ELR (cell line): ENCODE results near the gene FAM9B.
A peak's percentile ranks its signal among the peaks of the same experiment; 100 is the strongest.
"Not testable (repeated sequence)": the region's sequence is repeated elsewhere in the genome, so short reads cannot be mapped to it uniquely, and the experiment has no call there.

Experiments
- DNase-seq: peaks from one replicate; pipeline ENCODE4 v3.0.0-alpha.2; 2015; ENCODE audit warnings: low read depth

The FAM9B gene

DNA sequence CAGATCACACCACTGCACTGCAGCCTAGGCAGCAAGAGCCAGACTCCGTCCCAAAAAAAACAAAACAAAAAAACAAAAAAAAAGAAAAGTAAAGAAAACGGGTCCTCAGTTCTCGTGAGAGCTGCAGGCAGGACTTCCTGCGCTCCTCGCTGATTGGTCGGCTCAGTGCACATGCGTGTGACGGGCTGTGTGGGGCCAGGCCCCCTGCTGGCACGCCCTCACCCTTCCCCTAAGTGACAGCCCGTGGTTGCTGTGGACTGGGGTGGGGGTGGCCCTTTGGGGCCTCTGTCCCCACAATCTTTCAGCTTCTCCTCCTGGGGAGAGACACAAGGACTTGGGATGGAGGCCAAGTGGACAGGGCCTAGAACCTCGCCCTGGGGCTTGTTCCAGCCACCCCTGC is at the start of gene FAM9B:
TSS of gene FAM9B (minus strand) at position 139 of the 400 bp plus-strand sequence. CDS start 1,141 bp downstream, outside the sequence.
- no peak for DNase-seq

DNA sequence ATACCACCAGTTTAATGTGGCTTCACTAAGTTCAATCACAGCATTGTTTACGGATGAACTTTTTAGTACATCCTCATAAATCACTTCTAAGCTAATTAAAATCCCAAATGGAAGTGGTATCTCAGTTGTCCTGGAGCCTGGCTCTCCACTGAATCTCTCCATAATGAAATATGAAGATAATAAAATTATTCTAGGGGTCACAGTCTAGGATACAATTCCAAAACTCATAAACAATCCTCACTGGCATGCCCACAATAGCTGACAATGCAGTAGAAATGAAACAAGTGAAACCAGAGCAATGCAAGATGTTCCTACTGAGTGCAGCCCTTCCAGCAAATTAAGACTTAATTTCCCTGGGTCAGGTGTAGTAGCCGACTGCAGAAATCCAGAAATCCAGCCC is 47.3 kb upstream of the FAM9B start:
- DNase-seq = no peak

DNA sequence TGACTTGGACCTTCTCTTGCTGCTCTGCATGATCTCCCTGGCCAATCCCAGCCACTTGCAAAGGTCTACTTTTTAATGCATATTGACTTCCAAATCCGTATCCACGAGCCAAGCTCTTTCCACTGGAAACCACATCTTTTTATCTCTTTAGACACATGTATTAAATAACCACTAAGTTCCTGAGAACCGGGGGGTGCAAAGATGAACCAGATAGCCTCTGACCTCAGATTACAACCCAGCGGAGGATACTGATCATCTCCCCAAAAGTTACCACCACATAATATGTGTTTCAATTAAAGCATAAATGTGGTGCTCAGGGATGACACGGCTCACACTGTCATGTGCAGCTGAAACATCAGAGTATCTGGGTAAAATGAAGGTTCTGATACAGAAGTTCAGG is 40.4 kb upstream of the FAM9B start:
- no peak for DNase-seq

DNA sequence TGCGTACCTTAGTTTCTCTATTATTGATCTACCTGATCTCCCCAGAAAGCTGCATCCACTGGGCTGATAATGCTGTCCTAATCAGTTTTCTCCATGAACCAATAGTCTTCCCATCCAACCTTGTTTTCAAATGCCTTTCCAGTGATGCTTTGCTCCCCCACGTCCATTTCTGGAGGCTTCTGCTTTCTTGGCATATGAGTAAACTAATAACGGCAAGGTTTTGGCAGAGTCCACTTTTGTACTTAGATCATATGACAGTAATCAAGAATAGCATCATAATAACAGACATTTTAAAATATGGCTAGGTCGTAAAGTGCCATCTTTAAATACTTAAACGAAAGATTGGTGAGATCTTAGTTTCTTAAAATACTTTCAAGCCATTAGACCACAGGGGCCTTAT is 38.4 kb upstream of the FAM9B start:
- peak; percentile 17 for DNase-seq

DNA sequence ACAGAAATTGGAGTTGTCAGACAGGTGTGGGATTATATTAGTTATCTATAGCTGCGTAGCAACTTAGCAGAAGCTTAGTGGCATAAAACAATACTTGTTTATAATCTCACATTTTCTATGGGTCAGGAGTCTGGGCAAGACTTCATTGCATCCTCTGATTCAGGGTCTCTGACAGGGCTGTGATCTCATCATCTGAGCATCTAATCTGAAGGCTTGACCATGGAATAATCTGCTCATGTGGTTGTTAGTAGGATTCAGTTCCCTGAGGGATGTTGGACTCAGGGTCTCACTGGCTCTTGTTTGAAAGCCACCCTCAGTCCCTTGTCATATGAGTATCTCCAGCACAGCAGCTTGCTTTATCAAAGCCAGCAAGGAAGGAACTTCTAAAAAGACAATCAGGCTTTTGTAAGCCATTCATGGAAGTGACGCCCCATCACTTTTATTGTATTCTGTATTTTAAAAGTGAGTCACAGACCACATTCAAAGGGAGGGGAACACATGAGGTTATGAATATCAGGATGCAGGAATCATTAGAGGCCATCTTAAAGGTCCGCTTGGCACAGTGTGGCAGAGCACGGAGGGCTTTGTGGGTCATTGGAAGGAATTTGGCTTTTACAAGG is 37.2 kb upstream of the FAM9B start:
- peak; percentile 80 for DNase-seq

DNA sequence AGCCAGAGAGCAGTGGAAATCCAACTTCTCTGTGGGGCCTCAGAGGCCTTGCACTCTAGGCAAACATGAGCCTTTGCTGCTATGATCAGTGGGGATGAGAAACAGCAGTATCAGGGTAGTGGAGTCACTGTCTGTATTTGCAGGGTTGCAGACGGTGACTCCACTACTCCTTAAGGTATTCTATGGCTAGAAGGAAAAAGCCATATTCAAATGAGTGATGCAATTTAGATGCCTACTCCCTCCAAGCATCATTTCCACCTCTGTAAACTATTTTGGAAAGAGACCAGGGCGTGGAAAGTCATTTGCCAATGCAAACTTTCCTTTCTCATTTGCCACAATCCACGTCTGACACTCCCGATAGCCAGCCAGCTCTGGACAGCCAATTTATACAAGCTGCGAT is 35.6 kb upstream of the FAM9B start:
- no peak for DNase-seq

DNA sequence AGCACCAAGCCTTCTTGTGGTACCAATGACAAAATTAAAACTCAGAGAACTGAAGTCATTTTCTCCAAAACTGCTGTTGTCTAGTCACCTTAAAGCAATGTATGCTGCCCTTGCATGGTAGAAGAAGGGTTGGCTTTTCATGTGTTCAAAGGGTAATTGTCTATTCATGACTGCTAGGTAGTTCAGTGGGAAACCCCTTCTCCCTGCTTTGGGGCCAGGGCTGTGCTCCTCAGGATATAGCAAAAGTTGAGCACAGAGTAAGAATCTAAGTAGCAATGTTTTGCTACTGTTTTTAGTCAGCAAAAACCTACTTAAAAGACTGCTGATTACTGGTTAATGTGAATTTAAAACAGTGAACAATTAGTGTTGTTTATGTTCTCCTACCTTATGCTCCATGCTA is 30.8 kb upstream of the FAM9B start:
- no peak for DNase-seq

DNA sequence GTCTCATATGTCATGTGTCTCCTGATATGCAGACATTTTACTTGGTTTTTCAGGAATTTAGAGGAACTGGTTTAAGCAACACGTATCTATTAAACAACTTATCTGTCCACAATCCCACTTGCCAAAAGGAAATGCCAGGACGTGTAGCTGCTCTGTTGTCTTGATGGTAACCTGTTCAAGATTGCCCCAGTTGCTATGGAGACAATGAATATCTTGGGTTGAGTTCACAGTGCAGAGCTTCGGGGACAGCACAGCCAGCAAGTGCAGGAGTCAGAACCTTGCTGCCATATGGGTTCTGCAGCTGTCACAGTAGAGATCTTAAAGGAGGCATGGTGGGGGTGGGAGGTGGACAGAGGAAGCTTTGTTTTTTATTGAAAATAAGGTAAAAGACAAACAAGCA is 28.7 kb upstream of the FAM9B start:
- DNase-seq = no peak

DNA sequence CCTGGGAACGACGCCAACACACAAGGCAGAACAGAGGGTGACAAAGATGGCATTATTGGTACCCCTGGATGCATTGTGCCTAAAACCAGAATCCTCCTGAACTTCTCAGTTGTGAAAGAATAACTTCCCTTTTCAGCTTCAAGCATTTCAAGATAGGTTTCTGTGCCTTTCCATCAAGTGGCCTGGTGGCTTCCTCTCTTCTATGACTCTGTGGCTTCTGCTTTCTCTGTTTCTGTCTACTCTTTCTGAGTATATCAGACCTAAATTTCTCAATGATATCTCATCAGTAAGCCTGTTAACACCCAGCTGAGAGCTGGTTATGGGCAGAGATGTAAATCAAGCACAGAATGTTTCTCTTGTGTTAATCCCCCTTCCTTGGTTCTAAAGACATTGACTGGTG is 21.4 kb upstream of the FAM9B start:
- no peak for DNase-seq

DNA sequence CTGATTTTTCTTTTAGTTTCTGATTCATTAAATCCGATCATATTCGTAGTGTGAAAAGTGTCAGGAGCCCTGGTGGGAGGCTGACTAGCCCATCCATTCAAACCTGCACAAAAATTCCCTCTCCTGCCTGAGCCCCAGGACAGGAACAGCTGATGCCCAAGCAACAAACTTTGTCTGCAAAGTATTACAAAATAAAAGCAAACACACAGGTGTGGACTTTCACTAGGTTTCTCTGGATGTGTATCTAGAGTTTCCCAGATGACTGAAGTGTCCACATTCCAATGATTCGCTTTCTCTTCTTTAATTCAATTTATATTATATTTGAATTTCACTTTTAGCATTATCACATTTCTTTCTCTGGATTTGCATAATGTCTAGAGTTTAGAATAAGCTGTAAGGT is 18.2 kb upstream of the FAM9B start:
- DNase-seq = no peak

DNA sequence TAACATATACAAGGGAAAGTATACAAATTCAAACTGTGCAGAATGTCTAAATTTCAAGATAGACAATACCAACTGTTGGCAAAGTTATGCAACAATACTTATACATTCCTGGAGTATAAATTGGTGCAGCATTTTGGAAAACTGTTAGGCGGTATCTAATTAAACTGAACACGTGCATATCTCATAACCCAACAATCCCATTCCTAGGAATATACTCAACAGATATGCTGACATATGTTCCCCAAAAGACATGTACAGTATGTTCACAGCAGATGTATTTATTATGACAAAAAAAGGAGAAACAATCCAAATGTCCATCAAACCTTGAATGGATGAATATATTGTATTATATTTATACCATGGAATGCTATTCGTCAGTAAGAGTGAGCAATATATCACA is 16.4 kb upstream of the FAM9B start:
- DNase-seq = no peak

DNA sequence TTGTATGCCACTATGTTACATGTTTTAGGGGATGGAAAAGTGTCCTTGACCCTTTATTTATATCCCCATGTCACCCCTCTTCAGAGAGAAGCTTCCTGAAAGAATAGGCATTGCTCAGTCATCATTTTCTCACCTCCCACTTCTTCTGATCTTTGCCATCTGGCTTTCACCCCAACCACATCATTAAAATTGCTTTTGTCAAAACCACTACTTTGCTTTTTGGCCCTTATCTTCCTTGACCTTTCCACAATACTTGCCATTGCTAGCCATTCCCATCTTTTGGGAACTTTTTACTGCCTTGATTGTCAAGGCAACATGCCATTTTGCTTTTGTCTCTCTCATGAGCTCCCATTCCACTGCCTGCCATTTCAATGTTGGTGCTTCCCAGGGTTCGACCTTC is 14.9 kb upstream of the FAM9B start:
- DNase-seq = no peak

DNA sequence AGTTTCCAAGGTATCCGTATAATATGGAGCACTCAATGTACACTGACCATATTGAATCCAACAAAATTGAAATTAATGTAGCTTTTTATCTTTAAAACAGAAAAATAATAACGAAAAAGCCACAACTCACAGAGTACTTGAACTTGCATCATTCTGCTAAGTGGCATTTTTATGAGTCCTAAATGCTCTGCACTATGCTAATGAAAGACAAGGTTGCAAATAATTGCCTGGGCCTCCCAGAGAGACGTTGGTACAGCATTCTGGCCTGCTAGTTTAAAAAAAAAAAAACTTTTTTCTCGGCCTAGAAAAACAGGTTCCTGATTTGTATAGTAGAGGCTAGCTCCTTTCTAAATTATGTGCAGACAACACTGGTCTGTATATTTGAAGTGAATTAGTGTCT is 4.3 kb upstream of the FAM9B start:
- no peak for DNase-seq

DNA sequence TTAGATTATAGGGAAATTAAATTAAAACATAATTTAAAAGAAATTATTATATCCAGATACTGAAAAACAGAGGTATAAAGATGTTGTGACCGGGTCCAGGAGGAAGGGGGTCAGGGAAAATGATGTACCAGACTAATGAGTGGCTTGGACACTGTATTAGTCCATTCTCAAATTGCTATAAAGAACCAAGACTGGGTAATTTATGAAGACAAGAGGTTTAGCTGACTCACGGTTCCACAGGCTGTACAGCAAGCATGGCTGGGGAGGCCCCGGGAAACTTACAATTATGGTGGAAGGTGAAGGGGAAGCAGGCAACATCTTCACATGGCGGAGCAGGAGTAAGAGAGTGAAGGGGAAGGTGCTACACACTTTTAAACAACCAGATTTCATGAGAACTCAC is 3.4 kb upstream of the FAM9B start:
- no peak for DNase-seq

DNA sequence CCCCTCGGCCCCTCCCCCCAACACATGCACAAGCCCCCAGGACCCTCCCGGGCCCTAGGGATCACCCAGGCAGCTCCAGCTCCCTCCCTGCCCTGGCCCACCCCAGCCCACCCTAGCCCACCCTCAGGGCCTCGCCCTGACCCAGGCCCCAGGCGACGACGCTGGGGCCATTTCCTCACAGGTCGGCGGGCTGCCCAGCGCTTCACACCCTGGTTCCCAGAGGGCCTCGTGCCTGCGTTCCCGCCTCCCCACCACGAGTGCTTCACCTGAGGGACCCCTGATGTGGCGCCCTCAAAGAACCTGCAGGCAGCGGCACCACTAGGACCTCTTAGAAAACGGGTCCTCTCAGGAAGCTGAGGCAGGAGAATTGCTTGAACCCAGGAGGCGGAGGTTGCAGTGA is 341 bp downstream of the FAM9B start:
- no peak for DNase-seq

DNA sequence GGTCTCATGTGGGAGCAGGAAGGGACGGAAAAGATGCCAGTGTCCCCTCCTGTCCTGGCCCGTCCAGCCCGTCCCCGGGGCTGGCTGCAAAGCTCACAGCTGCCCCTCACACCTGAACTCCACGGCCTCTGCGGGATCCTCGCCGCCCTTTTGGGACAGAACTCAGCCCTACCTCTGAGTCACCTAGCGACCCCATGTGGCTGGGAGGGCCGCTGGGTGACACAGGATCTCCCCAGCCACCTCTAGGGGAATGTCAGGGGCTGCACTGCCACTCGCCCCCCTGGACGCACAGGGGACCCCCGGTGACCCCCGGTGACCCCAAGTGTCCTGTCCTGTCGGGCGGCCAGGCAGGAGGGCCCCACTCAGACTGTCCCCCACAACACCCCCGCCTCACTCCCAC is 748 bp downstream of the FAM9B start:
- no peak for DNase-seq

DNA sequence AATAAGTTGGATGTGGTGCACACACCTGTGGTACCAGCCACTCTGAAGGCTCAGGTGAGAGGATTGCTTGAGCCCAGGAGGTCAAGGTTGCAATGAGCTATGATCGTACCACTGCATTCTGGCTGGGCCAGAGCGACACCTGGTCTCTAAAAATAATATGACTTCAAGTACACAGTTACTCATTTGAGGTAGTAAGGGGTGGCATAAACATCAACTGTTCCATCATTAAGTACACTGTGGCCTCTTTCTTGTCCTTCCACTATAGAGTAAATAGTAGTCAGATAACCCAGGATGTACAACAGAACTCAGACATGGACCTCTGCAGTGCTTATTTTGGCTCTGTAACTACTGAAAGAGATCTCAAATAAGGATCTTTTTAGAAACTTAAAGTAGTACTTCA is 10.6 kb downstream of the FAM9B start:
- DNase-seq = no peak

DNA sequence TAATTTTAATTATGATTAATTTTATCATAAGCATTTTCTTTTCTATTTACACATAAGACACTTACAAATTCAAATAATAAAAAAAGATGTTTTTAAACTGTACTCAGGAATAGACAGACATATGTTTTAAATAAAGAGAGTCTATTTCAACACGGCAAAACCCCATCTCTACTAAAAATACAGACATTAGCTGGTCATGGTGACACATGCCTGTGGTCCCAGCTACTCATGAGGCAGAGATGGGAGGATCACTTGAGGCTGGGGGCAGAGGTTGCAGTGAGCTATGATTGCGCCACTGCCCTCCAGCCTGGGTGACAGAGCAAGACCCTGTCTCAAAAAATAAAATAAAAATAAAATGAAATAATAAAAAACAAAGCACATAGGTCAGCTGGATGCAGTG is 14.8 kb downstream of the FAM9B start:
- DNase-seq = peak; percentile 3

DNA sequence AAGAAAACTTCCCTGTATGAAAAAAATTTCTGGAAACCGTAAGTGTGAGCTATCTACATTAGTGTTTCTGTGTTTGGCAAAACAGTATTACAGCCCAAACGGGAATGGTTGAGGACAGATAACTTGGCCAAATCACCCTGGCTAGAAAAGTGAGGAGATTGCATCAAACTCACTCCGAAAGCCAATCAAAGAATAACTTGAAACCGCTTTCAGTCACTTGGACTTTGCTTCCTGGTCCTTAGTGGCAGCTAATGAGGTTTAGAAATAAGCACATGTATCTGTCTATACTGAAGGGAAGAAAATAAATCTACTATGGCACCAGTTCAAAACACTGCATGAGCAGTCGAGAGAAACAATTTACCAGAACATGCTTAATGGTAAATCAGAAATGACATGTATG is 15.6 kb downstream of the FAM9B start:
- DNase-seq = not testable (repeated sequence)

DNA sequence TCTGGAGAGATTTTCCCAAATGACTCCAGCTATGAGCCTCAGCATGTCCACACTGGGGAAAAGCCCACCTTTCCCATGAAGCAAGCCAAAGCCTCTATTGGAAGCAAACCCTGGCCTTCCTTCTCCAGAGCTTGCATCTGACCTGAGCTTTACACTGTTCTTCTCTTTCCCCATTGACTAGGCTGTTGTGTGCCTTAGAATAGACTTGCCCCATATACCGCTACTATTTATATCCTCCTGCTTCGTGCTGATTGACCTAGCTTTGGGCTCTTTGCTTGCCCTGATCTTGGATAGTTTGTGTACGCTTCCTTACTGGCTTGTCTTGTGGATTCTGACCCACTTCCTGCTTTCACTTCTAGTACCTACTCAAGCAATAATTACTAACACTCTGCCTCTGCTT is 30.9 kb downstream of the FAM9B start:
- no peak for DNase-seq

DNA sequence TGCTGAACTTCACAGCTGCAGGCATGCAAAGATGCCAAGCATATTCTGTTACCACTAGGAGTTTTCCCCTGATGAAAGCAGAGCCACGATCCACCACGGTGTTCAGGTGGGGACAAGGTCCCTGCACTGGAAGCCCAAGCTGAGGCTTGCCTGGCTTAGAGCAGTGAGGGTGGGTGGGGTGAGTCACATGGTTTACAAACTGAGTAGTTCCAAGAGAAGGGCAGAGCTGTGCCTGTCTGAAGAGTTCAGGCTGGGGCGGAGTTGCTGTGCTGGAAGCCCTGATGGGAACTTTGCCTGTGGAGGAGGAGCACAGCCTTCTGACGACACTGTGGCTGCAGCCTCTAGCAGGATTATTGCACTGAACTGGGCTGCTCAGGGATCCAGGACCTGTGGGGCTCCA is 45.5 kb downstream of the FAM9B start:
- peak; percentile 11 for DNase-seq

DNA sequence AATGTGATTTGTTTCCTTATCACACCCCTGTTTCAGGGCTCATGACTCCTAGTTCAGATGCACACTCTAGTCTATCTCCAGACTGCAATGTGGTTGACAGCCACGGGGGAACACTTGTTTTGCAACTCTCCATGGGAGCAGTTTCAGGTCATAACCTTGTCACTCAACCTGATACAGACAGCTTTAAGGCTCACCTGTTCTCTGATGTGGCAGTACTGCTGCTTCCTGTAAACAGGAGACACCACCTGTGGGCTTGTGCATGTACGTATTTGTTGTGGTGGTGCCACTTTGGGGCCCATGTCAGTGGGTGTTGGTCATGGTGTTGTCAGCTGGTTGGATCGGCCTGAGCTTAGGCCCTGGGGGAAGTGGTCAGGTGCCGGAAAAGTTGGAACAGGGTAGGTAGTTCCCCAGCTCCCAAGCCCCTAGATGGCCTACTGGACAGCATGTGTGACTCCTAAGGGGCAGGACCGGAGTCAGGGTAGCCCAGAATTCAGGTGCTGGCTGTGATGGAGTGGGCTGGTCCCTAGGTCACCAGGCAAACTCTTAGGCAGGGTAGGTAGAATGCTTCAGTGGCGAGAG is 46.2 kb downstream of the FAM9B start:
- DNase-seq = no peak

DNA sequence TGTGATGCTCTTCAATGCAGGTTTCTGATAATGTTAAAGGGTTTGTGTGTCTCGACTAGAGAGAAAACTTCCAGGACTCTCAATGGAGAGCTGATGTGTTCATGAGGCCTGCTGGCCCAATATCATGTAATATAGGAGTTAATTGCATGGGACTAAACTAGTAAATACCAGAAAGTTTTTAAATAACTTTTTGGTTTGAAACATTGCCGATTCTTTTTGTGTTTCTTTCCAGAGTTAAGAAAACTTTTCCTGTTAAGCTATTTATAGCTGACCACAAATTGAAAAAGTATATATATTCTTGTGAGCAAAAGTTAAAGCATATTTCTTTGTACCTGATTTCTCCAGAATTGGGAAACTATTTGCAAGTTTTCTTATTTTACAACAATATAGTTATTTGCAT is 49.7 kb downstream of the FAM9B start:
- no peak for DNase-seq

DNA sequence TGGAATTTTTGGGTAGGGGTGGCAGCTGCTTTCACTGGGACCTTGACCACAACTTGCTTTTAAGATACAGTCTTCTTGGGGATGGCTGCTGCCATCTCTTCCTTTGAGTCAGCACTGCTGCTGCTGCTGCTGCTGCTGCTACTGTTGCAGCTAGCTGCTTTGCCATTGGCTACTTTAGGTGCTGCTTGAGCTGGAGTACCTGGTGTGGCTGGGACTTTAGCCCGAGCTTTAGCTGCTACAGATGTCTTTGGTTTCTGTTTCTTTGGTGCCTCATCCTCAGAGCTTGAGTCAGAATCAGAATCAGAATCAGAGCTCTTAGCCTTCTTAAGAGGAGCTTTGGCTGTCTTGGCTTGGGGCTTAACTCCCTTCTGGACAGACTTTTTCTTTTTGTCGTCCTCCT is 52.2 kb downstream of the FAM9B start:
- DNase-seq = no peak

DNA sequence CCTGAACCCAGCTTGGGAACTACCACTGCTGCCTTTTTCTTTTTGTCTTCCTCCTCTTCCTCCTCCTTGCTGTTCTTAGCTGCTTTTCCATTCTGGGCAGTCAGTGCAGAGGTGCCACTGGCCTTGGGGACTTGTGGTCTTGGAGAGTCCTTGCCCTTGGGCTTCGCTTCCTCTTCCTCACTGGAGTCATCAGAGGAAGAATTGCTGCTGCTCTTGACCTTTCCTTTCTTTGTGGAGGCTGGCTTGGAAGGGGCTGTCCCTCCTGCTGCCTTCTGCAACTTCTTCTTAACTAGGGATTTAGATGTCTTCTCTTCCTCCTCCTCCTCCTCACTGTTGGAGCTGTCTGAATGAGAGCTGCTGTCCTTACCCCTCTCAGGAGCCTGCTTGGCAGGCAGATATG is 53.2 kb downstream of the FAM9B start:
- no peak for DNase-seq
